ENCODE results near the gene TUBB1.
"Not testable (repeated sequence)": the region's sequence is repeated elsewhere in the genome, so short reads cannot be mapped to it uniquely, and the experiment has no call there.

The TUBB1 gene

DNA sequence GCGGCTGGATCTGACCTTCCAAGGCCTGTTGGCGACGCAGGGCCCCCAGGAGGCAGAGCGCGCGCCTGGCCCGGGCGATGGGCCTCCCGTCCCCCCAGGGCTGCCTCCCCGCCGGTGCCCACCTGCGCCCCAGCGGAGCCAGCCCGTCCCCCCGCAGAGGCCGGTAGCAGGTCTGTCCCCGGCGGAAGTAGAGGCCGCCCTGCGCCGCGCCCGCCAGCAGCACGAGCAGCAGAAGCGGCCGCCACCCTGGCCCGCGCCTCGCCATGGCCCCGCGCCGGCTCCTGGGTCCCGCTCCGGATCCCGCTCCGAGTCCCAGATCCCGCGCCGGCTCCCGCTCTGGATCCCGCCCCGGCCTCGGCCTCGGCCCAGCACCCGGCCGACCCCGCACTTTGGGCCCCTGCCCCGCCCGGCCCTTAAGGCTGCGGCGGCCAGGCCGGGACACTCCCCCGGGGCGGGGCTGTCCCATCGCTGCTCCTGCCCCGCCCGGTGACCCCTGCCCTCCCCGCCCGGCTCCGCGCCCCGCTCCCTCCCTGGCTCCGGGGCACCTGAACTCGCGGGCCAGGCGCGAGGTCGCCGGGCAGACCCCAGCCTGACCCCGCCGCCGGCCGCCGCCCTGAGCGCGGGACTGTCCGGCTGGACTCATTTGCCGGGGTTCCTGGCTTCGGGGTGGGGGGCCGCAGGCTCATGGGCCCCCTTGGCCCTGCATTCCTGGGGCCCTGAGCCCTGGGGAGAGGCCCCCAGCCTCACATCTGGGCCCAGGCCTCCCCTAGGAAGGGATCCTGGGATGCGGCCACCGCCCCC is 12.2 kb upstream of the TUBB1 start, which contains the start of gene CTSZ:
TSS of gene CTSZ (minus strand) at position 391 of the 801 bp plus-strand sequence. CDS start at position 265, 126 bp downstream.
- DNase-seq: no peak

DNA sequence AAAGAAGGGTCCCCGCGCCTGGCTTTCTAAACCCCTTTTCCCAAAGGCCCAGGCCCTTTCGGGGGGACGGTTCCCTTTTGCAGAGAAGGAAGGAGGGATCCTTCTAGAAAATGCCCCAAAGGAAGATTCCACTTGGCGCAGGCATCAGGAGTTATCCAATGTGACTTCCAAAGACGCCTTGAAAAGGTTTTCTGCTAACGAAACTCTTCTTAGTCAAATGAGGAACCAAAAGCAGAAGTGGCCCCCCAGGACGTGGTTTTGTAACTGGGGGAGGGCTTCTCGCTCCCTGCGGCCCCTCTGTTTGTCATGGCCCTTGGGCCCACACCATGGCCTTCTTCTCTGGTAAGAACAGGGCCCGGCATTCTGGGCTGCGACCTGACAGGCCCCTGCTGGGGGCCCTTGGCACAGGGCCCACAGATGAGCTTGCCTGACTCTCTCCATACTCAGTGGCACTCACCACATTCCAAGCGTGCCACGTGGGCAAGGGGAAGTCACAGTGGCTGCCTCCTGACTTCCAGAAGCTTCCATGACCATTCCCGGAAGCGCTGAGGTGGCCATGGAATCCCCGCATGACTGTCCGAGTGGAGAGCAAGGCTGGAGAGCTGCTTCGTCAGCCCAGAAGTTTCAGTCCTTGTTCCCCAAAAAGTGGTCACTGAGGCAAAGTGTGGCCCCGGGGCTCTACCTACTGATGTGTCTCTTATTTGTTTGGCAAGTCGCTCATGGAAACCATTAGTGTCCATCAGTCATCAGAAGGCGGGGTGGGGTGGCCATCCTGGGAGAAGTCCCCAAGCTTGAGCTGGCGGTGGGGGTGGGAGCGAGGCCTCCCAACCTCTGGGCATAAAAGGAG is 11.3 kb upstream of the TUBB1 start:
- DNase-seq: no peak

DNA sequence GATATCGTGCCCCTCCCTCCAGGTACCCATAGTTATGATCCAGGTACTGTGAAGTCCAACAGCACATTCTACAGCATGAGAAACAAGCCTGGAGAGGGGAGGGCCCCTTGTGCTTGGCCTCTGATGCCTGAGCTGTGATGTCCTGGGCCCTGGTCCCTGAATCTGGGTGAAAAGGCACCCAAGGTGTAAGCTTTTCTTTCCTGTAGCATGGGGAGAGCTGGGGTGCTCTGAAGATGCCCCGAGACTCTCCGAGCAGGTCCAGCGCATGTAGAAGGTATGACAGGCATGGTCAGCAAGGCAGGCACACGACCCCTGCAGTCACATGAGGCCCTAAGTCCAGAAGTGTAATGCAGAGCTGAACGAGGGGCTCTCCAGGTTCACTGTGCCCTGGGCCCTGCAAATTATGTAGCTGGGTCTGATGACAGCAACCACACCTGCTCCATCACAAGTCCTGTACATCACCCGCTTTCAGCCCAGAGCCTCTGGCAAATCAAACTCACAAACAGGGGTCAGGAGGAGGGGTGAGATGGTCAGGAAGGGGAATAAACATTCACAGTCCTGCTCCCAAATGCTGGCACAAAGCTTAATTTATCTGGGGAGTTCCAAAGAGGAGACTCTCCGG is 10.4 kb upstream of the TUBB1 start:
- no peak for DNase-seq

DNA sequence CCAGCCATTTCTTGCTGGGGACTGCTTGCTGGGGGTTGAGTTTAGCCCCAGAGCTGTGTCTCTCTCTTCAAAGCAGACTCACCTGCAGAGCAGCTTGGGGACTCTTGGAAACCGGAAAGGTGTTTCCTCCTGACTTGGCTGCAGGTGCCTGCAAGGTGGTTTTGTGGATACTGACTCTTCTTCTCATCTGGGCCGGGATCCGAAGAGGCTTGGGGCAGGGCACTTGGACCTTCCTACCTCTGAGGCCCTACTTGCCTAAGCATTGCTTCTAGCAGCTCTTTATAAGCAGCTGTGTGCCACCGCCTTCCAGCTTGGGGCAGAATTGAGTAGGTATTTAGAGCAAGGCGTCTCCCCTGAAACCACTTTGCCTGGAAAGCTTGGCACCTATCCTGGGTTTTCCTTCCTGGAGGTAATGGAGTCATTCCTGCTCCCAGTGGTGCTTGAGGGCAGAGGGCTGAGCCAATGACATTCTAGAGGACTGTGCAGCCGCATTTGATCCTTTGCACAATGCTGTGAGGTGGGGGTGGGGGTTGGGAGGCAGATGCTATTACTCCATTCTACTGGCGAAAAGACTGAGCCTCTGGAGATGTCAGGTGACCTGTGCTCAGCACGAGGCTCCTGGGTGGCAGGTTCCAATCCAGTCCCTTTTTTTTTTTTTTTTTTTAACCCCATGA is 8.8 kb upstream of the TUBB1 start:
- no peak for DNase-seq

DNA sequence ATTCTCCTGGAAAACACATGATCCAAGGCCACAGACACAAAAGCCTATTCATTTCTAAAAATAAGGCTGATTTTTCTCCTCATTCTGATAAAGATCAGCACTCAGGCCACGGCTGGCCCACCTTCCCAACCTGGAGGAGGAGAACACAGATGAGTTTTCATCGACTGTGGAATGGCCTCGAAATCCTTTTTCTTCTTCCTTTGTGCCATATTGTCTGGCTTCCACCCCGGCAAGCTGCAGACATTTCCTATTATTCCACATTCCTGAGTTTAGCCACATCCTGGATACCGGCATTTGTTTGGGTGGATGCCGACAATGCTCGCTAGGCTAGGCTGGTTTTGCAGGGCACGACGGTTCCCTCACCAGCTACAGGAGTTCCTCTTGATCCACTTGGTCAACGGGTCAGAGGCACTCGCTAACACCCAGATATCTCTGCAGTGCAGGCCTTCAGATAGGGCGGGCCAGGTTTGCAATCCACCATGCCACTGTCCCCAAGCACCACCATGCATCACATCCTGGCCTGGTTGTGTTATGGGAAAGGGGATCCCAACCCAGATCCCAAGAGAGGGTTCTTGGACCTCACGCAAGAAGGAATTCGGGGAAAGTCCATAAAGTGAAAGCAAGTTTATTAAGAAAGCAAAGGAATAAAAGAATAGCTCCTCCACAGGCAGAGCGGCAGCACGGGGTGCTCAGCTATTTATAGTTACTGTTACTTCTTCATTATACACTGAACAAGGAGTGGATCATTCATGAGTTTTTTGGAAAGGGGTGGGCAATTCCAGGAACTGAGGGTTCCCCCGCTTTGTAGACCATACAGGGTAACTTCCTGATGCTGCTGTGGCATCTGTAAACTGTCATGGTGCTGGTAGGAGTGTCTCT is 8.0 kb upstream of the TUBB1 start:
- no peak for DNase-seq

DNA sequence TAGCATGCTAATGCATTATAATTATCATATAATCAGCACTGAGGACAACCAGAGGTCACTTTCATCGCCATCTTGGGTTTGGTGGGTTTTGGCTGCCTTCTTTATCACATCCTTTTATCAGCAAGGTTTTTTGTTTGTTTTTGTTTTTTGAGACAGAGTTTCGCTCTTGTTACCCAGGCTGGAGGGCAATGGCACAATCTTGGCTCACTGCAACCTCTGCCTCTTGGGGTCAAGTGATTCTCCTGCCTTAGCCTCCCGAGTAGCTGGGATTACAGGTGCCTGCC is 7.4 kb upstream of the TUBB1 start:
- DNase-seq: not testable (repeated sequence)

DNA sequence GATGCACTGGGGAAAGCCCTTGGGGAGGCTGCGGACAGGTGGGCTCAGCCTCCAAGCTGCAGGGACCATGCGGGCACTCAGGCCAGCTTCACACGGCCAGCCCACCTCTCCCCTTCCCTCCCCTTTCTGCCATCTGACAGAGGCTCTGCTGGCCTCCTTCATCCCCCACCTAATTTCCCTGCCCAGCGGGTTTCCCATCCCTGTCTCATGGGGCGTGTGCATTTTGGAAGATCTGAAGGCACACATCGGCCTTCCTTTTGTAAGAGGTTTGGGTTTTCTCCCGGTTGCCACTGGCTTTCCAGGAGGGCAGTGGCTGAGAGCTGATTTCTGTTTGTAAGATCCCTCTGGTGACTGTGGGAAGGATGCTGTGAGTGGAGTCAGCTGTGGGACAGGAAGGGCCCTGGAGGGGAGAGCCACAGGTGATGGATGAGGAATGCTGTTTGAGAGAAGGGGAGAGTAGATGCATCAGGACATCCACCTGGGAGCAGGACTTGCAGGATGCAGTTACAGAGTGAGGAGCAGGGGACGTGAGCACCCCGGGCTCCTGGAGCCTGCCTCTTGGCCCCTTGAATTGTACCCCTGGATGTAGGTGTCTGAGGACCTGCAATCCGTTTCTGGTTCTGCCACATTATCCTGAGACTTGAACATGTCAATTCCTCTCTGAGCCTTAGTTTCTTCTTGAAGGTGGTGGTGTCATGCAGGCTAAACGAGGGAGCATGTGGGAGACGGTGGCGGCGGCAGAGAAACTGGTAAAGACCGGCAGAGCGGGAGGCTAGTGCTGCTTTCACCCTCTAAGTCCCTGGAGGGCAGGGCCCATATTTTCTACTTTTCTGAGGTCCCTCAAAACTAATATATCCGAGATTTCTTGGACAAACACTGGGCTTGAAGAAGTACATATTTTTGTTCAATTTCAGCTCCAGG is 5.9 kb upstream of the TUBB1 start:
- no peak for DNase-seq

DNA sequence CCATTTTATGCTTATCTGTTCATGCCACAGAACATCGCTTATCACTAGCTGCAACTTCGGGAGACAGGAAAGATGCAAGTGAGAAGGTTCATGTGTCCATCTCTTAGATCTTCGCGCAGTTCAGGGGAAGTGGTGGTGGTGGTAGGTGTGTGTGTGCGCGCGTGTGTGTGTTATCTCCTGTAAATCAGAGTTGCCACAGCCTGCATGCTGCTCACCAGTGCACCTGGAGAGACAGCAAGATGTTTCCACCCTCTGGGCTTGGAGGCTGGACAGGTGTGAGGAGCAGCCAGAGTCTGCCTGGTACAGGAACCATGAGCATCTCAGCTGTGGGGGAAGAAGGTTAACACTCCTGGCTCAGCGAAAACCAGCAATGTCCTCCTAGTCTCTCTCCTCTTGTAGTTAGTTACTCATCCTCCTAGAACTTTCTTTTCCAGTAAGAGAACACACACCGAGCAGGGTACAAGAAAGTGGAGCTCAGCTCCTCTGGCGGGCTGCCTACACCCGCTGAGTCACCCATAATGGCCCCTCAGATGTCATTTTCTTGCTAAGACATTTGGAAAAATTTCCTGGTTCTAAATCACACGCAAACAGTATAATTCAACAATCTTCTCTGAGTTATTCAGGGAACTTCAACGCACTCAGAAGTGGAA is 5.1 kb upstream of the TUBB1 start:
- no peak for DNase-seq

DNA sequence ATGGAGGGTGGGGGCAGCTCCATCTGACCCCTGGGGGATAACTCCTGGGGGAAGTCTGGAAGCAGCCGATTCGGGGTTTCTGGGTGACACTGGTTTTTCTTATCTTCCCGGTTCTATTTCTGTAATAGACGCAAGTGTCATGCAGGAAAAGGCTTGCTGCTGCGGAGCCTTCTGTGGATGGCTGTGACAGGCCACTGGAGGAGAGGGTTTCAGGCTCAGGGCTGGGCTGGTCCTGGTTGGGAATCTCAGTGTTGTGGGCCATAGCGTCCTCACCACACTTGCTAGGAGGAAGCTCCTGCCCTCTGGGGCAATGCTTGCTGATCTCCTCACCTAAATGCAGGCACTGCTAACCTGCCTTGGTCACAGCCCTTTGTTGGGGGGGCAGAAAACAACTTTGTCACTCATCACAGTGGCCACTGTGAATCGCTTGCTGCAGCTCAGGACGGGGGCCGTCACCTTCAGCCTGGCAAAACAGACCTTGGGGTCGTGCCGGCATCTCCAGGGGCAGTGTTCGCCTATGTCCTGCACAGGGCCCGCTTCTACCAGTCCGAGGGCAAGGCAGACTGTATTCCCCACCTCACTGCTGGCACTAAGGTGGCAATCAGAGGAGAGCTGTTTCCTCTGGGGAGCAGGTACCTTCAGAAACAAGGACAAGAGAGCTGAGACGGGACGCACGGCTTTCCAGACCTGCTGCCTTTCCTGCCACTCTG is 4.4 kb upstream of the TUBB1 start:
- DNase-seq: no peak

DNA sequence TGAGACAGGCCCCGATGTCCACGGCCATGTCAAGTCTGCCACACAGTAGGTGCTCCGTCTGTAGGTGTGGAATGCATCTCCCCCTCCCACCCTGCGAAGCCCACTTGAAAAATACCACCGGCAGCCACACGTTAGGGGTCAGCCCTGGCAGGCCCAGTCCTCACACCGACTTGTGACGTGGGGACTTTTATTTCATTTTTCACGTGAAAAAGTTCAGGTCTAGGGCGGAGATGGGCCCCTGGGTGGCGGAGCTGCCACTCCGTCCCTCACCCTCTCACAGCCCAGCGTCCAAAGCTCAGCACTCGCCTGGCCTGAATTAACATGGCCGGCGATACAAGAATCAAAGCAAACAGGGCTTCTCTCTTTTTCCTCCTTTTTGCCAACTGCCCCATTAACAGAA is 3.8 kb upstream of the TUBB1 start:
- no peak for DNase-seq

DNA sequence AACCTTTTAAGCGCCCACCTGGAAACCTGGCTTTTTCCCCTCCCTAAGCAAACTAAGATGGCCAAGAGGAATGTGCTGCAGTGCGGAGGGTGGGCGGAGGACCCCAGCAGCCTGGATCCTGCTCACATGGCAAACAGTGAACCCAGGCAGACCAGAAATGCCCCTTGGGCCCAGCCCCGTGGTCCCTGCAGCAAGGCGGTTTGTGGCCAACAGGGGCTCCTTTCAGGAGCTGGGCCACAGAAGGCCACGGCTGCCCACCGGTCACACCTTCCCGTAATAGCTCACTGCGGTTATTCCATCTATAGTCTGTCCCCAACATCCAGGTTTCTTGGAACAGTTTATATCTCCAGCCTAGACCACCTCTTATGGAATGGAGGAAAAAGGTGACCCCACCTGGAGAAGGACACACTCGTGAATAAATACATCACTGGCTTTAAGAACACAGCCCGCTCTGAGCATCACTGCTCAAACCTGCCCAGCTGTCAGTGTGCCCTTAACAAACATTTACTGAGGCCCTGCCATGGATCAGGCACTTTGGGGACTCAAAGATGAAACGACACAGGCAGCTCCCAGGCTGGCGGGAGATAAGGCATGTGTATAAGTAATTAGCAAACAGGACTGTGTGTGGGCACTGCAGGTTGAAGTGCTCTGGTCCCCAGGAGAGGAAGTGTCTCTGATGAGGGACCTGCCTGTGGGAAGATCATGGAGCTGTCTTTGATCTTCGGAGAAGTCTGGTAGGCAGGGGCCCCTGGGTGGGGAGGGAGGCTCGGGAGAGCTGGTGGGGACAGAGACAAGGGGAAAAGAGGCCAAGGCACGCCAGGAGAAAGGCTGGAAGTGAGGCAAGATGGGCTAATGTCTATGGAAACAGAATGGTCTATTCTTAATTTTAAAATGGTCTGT is 3.2 kb upstream of the TUBB1 start:
- DNase-seq: no peak

DNA sequence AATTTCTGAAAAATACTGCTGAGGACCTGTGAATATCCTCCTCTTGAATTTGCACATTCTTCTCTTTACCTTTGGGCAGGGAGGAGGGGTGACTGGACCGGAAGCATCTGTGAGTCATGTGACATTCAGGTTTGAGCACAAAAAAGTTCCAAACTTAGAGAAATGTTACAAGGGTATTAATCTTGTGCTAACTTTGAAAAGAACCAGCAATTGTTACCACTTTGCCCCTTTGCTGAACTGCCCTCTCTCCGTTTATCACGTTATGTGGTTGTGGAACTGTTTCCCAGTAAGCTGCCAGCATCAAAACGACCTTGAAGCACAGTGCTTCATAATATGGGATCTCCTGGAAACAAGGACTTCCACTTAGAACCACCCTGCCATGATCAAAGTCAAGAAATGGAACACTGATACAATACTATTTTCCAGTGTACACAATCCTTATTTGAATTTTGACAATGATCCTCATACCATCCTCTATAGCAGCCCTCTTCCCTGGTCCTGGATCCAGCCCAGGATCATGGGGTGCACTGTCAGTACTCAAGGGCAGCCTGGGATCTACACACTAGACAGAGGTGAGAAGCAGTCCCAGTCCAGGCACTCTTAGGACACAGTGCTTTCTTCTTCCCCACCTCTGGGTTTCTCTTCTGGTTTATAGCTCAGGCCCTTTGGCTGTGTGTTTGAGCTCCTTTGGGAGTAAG is 2.3 kb upstream of the TUBB1 start:
- DNase-seq: no peak

DNA sequence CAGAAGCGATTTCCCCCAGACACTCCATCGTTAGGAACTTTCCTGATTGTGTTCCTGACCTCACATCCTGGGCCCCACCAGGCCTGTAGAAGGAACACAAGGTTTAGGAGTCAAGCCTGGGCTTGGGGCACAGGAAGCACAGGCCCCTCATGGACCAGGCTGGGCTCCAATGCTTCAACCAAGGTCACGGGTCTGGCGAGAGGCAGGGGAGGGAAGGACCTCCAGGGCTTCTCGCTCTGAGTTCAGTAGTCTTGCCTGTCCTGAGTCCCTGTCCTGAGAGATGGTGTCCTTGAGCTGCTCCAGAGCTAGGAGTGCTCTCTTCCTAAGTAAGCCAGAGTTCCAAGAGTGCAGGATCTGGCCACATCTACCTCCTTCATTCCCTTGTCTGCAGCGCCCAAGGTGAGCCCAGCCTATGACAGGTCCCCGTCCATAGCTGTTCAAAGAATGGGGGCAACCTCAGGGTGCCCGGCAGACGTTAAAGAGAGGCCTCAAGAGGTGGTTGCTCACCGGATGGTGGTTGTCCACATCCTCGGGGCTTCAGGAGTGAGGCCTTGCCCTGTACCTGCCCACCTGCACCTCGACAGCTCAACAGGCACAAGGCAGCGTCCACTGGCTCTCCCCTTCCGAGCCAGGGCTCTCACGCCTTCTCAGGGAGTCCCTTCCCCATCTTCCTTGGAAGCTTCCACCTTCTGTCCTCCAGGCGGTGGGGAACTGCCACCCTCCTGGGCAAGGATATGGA is 1.6 kb upstream of the TUBB1 start:
- DNase-seq: no peak

DNA sequence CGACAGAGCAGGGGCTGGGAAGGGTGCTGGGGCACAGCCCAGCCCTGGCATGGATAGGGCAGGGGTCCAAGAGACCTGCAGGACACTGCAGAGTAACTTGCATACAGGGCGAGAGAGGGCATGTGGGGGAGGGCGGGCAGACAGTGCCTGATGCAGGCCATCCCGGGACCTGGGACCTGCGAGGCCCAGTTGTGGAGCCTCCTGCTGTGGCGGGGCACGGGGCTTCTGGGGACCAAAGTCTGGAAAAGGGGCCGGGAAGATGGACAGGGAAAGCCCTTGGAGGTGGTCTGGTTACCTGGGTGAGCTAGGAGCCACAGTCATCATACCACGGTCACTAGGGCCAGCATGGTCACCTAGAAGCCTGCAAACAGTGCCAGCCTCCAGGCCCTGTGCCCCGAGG is 412 bp upstream of the TUBB1 start:
- no peak for DNase-seq

DNA sequence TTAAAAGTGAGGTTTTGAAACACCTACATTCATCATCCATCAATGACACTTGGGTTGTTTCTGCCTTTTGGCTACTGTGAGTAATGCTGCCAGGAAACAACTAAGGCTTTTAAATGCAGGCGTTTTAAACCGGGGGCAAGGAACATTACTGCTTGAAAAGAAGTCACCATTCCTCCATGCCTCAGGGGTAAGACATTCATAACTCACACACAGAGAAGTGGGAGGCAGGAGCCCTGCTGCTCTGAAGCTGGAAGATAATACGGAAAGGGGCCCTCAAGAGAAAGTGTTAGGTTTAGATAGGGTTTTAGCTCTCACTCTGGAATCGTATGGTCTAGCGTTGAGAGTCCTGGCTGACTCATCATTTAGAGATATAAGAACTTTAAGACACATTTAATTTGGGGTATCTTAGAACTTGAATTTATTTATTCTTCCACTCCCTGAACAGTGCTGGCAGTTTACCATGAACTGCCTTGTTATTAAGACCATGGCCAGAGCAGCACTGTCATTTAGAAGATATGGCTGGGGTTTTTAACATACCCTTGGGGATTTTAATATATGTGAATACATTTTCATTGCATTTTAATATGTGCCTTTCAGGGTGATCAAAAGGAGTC is 1.8 kb downstream of the TUBB1 start:
- no peak for DNase-seq

DNA sequence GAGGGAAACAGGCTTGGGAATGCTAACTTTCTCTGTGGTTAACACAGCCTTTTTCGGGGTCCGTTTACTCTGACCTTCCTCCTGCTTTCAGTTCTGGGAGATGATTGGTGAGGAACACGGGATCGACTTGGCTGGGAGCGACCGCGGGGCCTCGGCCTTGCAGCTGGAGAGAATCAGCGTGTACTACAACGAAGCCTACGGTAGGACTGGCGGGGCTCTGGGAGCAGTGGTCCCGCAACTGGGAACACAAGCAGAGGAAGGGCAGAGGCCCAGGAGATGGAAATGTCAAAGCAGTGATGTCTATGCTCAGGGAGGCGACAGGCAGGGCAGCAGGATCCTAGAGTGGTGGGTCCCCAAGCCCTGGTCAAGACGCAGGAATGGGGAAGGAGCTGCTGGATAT is 3.5 kb downstream of the TUBB1 start:
- no peak for DNase-seq

DNA sequence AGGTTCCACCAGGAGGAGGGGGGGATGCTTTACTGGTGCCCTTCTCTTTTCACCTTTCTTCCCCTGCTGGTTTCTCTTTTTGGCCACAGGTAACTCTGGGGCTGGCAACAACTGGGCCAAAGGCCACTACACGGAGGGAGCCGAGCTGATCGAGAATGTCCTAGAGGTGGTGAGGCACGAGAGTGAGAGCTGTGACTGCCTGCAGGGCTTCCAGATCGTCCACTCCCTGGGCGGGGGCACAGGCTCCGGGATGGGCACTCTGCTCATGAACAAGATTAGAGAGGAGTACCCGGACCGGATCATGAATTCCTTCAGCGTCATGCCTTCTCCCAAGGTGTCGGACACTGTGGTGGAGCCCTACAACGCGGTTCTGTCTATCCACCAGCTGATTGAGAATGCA is 4.4 kb downstream of the TUBB1 start:
- no peak for DNase-seq
